ENCODE measurements around the gene ACACB.

- TF ChIP-seq POLR2A (IDR thresholded peaks at IDR 0.05): no peak
- TF ChIP-seq CTCF (IDR thresholded peaks at IDR 0.05): no peak
These were observed 33.8 kb downstream of the ACACB start for GRCh38 chr12:109150124-109150640.
